ENCODE results near the gene YRDC. TPM values are rescaled to one million over a fixed set of nuclear protein-coding genes. Genes with fewer than 3 reads are reported as not detected.
"Not testable (repeated sequence)": the region's sequence is repeated elsewhere in the genome, so short reads cannot be mapped to it uniquely, and the experiment has no call there.

Gene YRDC
- total and polyA plus RNA-seq, 2 donors = 12.2 to 13.3 TPM

DNA sequence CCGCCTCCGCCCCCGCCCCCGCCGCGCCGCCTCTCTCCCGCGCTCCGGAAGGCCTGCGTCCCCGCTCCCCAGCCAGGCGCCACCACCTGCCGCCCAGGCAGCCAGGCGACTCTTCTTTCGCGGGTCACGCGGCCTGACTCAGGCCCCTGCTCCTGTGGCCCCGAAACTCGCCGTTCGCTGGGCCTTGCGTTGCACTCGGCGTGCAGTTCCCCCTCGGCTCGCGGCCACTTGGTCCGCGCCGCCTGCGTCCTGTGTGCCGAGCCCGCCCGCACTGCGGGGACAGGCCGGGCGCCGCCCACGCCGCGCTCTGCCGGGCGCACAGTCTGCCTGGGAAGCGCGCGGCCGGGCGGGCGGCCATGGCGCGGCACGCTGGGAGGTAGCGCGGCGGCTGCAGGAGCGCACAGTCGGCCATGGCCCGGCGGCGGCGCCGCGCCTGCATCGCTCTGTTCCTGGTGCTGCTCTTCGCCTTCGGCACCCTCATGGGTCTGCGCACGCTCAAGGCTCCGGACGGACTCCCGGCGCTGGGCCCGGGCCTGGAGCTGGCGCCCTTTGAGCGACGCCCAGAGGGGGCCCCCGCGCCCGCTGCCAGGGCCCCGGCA is 14.1 kb downstream of the YRDC start, which contains the start of gene MANEAL:
Gene MANEAL, plus strand, starts transcription at position 75 of the 599 bp plus-strand sequence. Its CDS starts 336 bp downstream, at position 411.
- Histone ChIP-seq H3K9me3 (ENCODE audit: control insufficient read depth in 2 of 2, insufficient read depth in 1 of 2, low read length in 1 of 2) (no peaks in the 10 kb centered on the region), H3K27ac (ENCODE audit: low read depth in 1 of 2, low read length in 1 of 2) (no peak within 1 kb of the TSS), H3K4me3 (ENCODE audit: low read length in 2 of 2) (peak within 1 kb of the TSS in 1 of 2 donors; percentile 47), H3K27me3 (ENCODE audit: control insufficient read depth in 2 of 2, insufficient read depth in 1 of 2, low read length in 1 of 2) (peaks cover 33 to 53% of the 10 kb centered on the region in 2 donors), H3K4me1 (ENCODE audit: control insufficient read depth in 2 of 2, insufficient read depth in 2 of 2, low read length in 2 of 2) (no peaks in the 10 kb centered on the region), H3K36me3 (ENCODE audit: control insufficient read depth in 2 of 2, insufficient read depth in 2 of 2, low read length in 1 of 2) (no peaks in the 10 kb centered on the region)
- WGBS = under 1% methylated on average over 81 of the region's 82 CpGs
- DNase-seq (ENCODE audit: low read depth in 6 of 9, low spot score in 9 of 9) = no peak

- no peaks in the 10 kb centered on the region for H3K4me1 ChIP-seq (ENCODE audit: control insufficient read depth in 2 of 2, insufficient read depth in 2 of 2, low read length in 2 of 2)
- H3K27me3 ChIP-seq (ENCODE audit: control insufficient read depth in 2 of 2, insufficient read depth in 1 of 2, low read length in 1 of 2) = peaks cover 33 to 55% of the 10 kb centered on the region in 2 donors
- 40% methylated on average over 36 of the region's 36 CpGs for WGBS
- H3K36me3 ChIP-seq (ENCODE audit: control insufficient read depth in 2 of 2, insufficient read depth in 2 of 2, low read length in 1 of 2) = no peaks in the 10 kb centered on the region
- H3K27ac ChIP-seq (ENCODE audit: low read depth in 1 of 2, low read length in 1 of 2) = no peak overlapping the region
- H3K4me3 ChIP-seq (ENCODE audit: low read length in 2 of 2) = no peak overlapping the region
- no peak for DNase-seq (ENCODE audit: low read depth in 6 of 9, low spot score in 9 of 9)
- H3K9me3 ChIP-seq (ENCODE audit: control insufficient read depth in 2 of 2, insufficient read depth in 1 of 2, low read length in 1 of 2) = no peaks in the 10 kb centered on the region
Observed at GRCh38 chr1:37792943-37793686, 14.9 kb downstream of the YRDC start.

DNA sequence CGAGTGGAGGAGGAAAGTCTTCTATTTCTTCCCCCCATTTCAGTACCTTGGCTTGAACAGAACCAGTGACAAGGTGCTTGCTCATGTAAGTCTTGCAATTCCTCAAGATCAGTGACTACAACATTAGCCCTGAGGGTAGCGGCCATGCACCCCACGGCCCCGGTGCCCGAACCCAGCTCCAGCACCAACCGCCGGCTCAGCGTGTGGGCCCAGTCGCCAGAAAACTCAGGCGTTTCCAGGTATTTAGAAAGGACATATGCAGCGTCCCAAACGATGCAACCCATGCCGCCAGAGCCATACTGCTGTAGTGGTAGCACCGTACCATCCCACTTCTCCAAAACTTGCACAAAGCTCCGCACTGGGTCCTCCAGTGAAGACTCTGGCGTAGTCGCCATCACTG is 25.5 kb downstream of the YRDC start:
- H3K27me3 ChIP-seq (ENCODE audit: control insufficient read depth in 2 of 2, insufficient read depth in 1 of 2, low read length in 1 of 2) = no peaks in the 10 kb centered on the region
- WGBS = 88% methylated on average over 17 of the region's 17 CpGs

DNA sequence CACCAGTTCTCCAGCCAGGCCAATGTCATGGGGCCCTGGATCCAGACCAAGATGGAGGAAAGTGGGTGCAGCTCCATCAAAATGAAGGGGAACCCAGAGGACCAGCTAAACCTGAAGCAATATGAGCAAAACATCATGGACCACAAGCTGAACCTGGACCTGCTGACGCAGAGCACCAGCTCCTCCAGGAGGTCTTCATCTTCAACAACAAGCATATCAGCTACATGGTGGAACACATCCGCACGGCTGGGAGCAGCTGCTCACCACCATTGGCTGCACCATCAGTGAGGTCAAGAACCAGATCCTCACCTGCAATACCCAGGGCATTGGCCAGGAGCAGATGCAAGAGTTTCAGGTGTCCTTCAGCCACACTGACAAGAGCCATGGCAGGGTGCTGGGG is 29.4 kb downstream of the YRDC start:
- Histone ChIP-seq H3K36me3 (ENCODE audit: control insufficient read depth in 2 of 2, insufficient read depth in 2 of 2, low read length in 1 of 2) (no peaks in the 10 kb centered on the region), H3K27ac (ENCODE audit: low read depth in 1 of 2, low read length in 1 of 2) (no peak overlapping the region), H3K9me3 (ENCODE audit: control insufficient read depth in 2 of 2, insufficient read depth in 1 of 2, low read length in 1 of 2) (no peaks in the 10 kb centered on the region), H3K27me3 (ENCODE audit: control insufficient read depth in 2 of 2, insufficient read depth in 1 of 2, low read length in 1 of 2) (no peaks in the 10 kb centered on the region), H3K4me3 (ENCODE audit: low read length in 2 of 2) (no peak overlapping the region), H3K4me1 (ENCODE audit: control insufficient read depth in 2 of 2, insufficient read depth in 2 of 2, low read length in 2 of 2) (no peaks in the 10 kb centered on the region)
- no peak for DNase-seq (ENCODE audit: low read depth in 6 of 9, low spot score in 9 of 9)
- 90% methylated on average over 3 of the region's 3 CpGs for whole genome bisulfite sequencing

More for the DNA sequence above, 25.5 kb downstream of the YRDC start:
- Histone ChIP-seq H3K36me3 (ENCODE audit: control insufficient read depth in 2 of 2, insufficient read depth in 2 of 2, low read length in 1 of 2) (no peaks in the 10 kb centered on the region), H3K27ac (ENCODE audit: low read depth in 1 of 2, low read length in 1 of 2) (no peak overlapping the region), H3K4me1 (ENCODE audit: control insufficient read depth in 2 of 2, insufficient read depth in 2 of 2, low read length in 2 of 2) (no peaks in the 10 kb centered on the region), H3K4me3 (ENCODE audit: low read length in 2 of 2) (no peak overlapping the region), H3K9me3 (ENCODE audit: control insufficient read depth in 2 of 2, insufficient read depth in 1 of 2, low read length in 1 of 2) (no peaks in the 10 kb centered on the region)
- DNase-seq (ENCODE audit: low read depth in 6 of 9, low spot score in 9 of 9) = no peak

DNA sequence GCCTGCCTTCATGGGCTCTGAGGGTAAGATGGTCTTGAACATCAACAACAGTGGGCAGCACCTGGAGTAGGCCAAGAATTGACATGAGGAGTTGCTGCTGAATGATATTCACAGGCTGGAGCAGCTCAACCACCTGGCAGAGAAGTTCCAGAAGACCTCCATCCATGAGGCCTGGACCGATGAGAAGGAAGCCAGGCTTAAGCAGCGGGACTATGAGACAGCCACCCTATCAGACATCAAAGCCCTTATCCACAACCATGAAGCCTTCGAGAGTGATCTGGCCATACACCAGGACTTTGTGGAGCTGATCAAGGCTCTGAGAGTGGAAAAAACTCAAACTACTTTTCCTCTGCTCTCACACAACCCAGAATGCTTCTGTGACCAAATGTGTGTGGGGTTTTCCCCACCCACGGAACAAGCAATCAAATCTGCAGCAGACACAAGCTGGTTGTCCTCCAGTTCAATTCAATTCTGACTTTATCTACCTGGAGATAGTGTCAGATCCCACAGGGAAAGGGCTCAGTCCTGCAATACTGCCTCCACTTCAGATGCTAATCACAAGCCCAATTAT is 31.0 kb downstream of the YRDC start:
- H3K27me3 ChIP-seq (ENCODE audit: control insufficient read depth in 2 of 2, insufficient read depth in 1 of 2, low read length in 1 of 2) = no peaks in the 10 kb centered on the region
- 82% methylated on average over 4 of the region's 4 CpGs for WGBS
- H3K9me3 ChIP-seq (ENCODE audit: control insufficient read depth in 2 of 2, insufficient read depth in 1 of 2, low read length in 1 of 2) = no peaks in the 10 kb centered on the region
- H3K4me3 ChIP-seq (ENCODE audit: low read length in 2 of 2) = no peak overlapping the region
- H3K36me3 ChIP-seq (ENCODE audit: control insufficient read depth in 2 of 2, insufficient read depth in 2 of 2, low read length in 1 of 2) = no peaks in the 10 kb centered on the region
- DNase-seq (ENCODE audit: low read depth in 6 of 9, low spot score in 9 of 9) = no peak
- no peak overlapping the region for H3K27ac ChIP-seq (ENCODE audit: low read depth in 1 of 2, low read length in 1 of 2)
- no peaks in the 10 kb centered on the region for H3K4me1 ChIP-seq (ENCODE audit: control insufficient read depth in 2 of 2, insufficient read depth in 2 of 2, low read length in 2 of 2)

DNA sequence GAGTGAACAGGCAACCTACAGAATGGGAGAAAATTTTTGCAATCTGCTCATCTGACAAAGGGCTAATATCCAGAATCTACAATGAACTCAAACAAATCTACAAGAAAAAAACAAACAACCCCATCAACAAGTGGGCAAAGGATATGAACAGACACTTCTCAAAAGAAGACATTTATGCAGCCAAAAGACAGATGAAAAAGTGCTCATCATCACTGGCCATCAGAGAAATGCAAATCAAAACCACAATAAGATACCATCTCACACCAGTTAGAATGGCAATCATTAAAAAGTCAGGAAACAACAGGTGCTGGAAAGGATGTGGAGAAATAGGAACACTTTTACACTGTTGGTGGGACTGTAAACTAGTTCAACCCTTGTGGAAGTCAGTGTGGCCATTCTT is 36.6 kb downstream of the YRDC start:
- H3K27ac ChIP-seq (ENCODE audit: low read depth in 1 of 2, low read length in 1 of 2); H3K36me3 ChIP-seq (ENCODE audit: control insufficient read depth in 2 of 2, insufficient read depth in 2 of 2, low read length in 1 of 2); H3K4me3 ChIP-seq (ENCODE audit: low read length in 2 of 2); H3K4me1 ChIP-seq (ENCODE audit: control insufficient read depth in 2 of 2, insufficient read depth in 2 of 2, low read length in 2 of 2); H3K9me3 ChIP-seq (ENCODE audit: control insufficient read depth in 2 of 2, insufficient read depth in 1 of 2, low read length in 1 of 2); DNase-seq (ENCODE audit: low read depth in 6 of 9, low spot score in 9 of 9): not testable (repeated sequence)
- peaks cover 0 to 17% of the 10 kb centered on the region in 2 donors for H3K27me3 ChIP-seq (ENCODE audit: control insufficient read depth in 2 of 2, insufficient read depth in 1 of 2, low read length in 1 of 2)

DNA sequence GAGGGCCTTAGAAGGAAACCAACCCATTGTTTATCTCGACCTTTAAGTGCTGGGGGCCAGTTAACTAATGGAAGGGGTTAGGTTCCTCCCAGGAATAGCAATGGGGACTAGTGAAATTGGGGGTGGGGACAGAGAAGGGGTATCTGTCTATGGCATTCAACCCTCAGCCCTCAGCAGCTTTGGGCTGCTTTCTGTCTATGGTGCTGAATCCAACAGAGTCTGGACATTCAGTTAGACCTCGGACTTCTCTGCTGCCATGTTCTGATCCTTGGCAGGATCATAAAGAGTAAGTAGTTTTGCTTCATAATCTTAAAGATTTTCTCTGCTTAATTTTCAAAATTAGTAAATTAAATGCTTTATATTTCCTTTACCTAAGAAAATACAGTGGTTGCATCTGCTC is 40.5 kb downstream of the YRDC start:
- WGBS = 9% methylated on average over 2 of the region's 2 CpGs
- H3K4me1 ChIP-seq (ENCODE audit: control insufficient read depth in 2 of 2, insufficient read depth in 2 of 2, low read length in 2 of 2) = no peaks in the 10 kb centered on the region
- no peak for DNase-seq (ENCODE audit: low read depth in 6 of 9, low spot score in 9 of 9)

DNA sequence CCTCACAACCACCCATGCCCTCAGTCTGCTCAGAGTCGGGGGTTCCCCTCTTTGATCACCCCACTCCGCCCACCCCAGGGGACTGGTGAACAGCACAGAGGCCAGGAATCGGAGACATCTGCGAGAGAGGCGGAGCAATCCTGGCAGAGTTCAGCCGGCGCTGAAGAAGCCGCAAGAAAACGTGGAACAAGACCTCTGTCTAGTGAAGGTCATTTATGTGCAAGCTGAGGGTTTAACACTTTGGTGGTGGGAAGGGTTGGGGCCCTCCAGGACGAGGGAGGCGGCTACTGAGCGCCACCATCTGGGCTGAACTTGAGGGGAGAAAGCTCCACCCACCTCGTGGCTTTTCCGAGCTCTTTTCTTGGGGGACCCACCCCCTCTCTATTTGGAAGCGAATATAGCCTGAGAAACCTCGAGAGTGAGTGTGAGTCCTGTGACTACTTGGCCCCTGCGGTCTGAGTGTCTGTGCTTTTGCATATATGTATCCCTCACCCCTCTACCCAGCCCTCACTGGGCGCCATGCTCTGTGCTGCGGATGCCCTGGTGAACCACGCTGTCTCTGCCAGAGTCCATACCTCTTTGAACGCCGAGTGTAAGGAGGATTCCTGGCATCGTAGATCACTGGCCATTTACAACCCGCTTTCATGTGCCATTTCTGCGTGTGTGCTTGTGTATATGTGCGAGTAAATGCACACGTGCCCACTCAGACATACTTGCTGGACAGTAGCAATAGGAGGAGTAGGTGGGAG is 41.9 kb downstream of the YRDC start:
- Histone ChIP-seq H3K27ac (ENCODE audit: low read depth in 1 of 2, low read length in 1 of 2) (no peak overlapping the region), H3K4me3 (ENCODE audit: low read length in 2 of 2) (no peak overlapping the region), H3K36me3 (ENCODE audit: control insufficient read depth in 2 of 2, insufficient read depth in 2 of 2, low read length in 1 of 2) (no peaks in the 10 kb centered on the region), H3K27me3 (ENCODE audit: control insufficient read depth in 2 of 2, insufficient read depth in 1 of 2, low read length in 1 of 2) (peaks cover 29 to 69% of the 10 kb centered on the region in 2 donors), H3K9me3 (ENCODE audit: control insufficient read depth in 2 of 2, insufficient read depth in 1 of 2, low read length in 1 of 2) (peaks cover 0 to 3% of the 10 kb centered on the region in 2 donors), H3K4me1 (ENCODE audit: control insufficient read depth in 2 of 2, insufficient read depth in 2 of 2, low read length in 2 of 2) (no peaks in the 10 kb centered on the region)
- DNase-seq (ENCODE audit: low read depth in 6 of 9, low spot score in 9 of 9) = no peak
- 10% methylated on average over 27 of the region's 27 CpGs for WGBS

More for the DNA sequence above, 40.5 kb downstream of the YRDC start:
- Histone ChIP-seq H3K27me3 (ENCODE audit: control insufficient read depth in 2 of 2, insufficient read depth in 1 of 2, low read length in 1 of 2) (peaks cover 24 to 56% of the 10 kb centered on the region in 2 donors), H3K9me3 (ENCODE audit: control insufficient read depth in 2 of 2, insufficient read depth in 1 of 2, low read length in 1 of 2) (peaks cover 0 to 3% of the 10 kb centered on the region in 2 donors), H3K4me3 (ENCODE audit: low read length in 2 of 2) (no peak overlapping the region), H3K36me3 (ENCODE audit: control insufficient read depth in 2 of 2, insufficient read depth in 2 of 2, low read length in 1 of 2) (no peaks in the 10 kb centered on the region), H3K27ac (ENCODE audit: low read depth in 1 of 2, low read length in 1 of 2) (no peak overlapping the region)
